GM21528 (cell line): Measurements from ENCODE around the gene NDUFV1.
"Not testable (repeated sequence)": the region's sequence is repeated elsewhere in the genome, so short reads cannot be mapped to it uniquely, and the experiment has no call there.

ENCODE experiments used
- ATAC-seq: cut with Tn5 transposase; IDR thresholded peaks from one replicate; pipeline ENCODE4 v1.9.1; 2021; ENCODE audit warnings: mild to moderate bottlenecking, moderate library complexity; ENCODE audit not compliant: unreplicated experiment, low FRiP score

Gene NDUFV1

GRCh38 chr11:67606492-67607295 is at the start of gene NDUFV1:
Gene NDUFV1 (plus strand): TSS chr11:67606936. CDS start chr11:67607005, 69 bp downstream.
- ATAC-seq: peak; percentile 79

GRCh38 chr11:67558084-67558772 is 48.5 kb upstream of the NDUFV1 start:
- ATAC-seq: no peak

DNA sequence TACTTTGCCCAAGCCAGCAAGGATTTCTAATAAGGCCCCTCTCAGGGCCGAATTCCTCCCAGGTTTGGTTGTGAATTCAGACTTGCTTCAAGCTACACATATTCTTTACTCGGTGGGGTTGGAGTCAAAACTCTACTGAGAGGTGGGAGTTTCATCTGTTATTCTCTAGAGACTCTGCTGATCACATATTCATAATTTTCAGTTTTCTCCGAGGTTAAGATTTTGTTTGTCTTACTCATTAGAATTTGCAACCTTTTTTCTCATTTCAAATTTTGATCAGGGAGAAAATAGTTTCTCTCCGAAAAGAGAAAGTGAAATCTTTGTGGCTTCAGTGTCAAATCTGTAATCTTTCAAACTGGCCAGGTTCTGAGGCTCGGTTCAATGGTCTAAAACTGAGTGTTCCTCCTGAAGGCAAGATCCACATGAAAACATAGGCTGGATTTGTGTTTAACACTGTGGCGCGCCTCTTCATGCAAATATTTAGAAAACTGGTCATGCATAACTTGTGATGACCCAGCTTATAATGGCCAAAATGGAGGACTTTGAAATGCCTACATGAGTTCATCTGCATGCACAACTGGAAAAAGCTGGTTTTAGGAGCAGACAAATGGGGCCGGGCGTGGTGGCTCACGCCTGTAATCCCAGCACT is 44.6 kb upstream of the NDUFV1 start:
- peak; percentile 49 for ATAC-seq

- no peak for ATAC-seq
Measured at GRCh38 chr11:67562963-67563704, 43.6 kb upstream of the NDUFV1 start.

DNA sequence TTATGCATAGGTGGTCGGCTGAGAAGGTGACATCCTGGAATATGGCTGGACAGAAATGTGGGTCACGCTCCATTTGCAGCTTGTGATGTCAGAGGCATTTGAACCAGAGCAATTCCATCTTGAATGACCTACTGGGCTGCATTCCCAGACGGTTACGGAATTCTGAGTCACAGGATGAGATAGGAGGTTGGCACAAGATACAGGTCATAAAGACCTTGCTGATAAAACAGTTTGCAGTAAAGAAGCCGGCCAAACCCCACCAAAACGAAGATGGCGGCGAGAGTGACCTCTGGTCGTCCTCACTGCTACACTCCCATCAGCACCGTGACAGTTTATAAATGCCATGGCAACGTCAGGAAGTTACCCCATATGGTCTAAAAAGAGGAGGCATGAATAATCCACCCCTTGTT is 43.0 kb upstream of the NDUFV1 start:
- not testable (repeated sequence) for ATAC-seq

DNA sequence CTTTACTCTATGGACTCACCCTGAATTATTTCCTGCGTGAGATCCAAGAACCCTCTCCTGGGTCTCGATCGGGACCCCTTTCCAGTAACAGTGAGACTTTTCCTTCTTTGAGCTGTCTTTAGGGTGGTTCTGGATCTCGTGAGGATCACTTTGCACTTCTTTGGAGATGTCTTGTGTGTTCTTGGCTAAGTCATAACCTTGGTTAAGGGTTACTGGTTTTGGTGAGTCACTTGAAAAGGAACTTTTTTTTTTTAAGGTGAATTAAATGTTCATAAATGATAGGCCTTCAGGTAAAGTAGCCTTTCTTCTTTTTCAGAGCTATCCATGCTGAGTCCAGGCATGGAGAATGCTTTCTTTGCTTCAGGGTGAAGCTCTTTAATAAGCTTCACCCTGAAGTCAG is 42.5 kb upstream of the NDUFV1 start:
- ATAC-seq: no peak

GRCh38 chr11:67571443-67571842 is 35.3 kb upstream of the NDUFV1 start:
- no peak for ATAC-seq

GRCh38 chr11:67572305-67572704 is 34.4 kb upstream of the NDUFV1 start:
- no peak for ATAC-seq

DNA sequence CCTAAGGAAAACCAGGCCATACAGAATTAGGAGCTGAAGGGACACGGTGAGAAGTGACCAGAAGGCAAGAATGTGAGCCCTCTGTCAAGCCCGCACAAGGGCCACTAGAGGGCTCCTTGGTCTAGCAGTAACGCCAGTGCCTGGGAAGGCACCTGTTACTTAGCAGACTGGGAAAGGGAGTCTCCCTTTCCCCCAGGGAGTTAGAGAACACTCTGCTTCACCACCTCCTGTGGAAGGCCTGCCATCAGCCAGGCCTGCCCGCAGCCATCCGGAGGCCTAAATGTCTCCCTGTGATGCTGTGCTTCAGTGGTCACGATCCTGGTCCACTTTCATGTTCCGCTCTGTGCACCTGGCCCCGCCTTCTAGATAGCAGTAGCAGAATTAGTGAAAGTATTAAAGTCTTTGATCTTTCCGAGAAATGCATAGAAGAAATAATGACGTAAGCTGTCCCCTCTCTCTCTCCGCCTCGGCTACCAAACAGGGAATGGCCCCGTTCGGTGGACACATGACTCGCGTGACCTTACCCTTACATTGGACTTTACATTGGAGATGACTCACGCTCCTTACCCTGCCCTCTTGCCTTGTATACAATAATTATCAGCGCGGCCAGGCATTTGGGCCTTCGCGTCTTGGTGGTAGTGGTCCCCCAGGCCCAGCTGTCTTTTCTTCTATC is 33.9 kb upstream of the NDUFV1 start:
- ATAC-seq: no peak

- ATAC-seq: no peak
Measured at GRCh38 chr11:67574938-67575337, 31.8 kb upstream of the NDUFV1 start.

DNA sequence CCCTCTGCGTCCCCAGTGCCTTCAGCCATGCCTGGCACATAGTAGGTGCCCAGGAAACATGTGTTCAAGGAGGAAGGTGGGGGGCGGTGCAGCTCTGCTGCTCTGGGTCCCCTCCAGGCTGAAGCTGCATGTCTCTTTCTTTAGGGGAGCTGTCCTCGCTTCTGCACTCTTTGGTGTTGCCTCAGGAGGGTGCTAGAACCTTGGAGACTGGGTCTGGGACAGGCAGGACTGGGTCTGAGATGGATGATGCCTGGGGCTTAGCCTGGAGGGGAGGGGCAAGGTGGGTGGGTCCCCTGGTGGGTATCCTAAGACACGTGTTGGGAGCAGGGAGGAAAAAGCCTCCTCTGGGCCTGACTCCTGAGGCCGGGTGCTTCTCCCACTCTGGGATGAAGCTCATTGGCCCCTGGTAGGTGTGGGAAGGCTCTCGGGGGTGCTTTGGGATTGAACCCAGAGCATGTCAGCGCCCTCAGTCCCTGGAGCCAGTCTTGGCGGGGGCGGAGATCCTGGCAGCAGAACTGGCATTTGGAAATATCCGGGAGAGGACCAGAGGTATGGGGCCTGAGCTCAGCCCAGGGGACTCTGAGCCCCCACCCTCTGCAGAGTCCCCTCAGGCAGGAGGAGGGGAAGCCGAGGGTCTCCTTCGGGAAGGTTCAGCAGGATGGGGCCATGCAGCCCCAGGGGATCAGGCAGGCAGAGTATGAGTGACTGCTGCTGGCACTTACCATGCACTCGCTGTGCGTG is 29.8 kb upstream of the NDUFV1 start:
- ATAC-seq: no peak

DNA sequence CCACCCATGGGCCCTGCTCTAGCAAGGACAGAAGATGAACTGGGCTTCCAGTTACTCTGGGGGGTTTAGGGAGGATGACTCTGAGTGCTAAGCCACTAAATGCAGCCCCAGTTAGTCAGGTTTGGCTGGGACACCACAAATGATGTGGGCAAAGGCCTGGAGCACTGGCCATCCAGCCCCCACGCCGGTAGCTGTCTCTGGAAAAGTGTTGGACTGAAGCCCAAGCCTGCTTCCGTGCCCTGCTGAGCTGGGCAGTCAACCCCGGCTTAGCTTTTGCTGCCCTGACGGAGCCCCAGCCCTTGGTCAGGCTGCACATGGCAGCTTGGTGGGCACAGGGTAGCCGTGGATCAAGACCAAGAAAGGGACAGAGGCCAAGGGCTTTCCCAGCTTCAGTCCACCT is 28.8 kb upstream of the NDUFV1 start:
- no peak for ATAC-seq

- ATAC-seq: no peak
Measured at GRCh38 chr11:67581469-67581868, 25.3 kb upstream of the NDUFV1 start.

DNA sequence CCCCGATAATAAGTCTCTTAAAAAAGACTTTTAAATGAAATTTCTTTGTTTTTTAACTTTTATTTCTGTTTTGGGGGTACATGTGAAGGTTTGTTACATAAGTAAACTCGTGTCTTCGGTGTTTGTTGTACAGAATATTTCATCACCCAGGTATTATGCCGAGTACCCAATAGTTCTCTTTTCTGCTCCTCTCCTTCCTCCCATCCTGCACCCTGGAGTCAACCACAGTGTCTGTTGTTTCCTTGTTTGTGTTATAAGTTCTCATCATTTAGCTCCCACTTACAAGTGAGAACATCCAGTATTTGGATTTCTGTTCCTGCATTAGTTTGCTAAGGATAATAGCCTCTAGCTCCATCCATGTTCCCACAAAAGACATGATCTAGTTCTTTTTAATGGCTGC is 24.7 kb upstream of the NDUFV1 start:
- no peak for ATAC-seq

GRCh38 chr11:67583247-67584204 is 23.2 kb upstream of the NDUFV1 start, which contains the start of gene GSTP1:
Gene GSTP1 (plus strand): TSS chr11:67583812. CDS start chr11:67583844, 32 bp downstream.
- ATAC-seq: peak; percentile 54

DNA sequence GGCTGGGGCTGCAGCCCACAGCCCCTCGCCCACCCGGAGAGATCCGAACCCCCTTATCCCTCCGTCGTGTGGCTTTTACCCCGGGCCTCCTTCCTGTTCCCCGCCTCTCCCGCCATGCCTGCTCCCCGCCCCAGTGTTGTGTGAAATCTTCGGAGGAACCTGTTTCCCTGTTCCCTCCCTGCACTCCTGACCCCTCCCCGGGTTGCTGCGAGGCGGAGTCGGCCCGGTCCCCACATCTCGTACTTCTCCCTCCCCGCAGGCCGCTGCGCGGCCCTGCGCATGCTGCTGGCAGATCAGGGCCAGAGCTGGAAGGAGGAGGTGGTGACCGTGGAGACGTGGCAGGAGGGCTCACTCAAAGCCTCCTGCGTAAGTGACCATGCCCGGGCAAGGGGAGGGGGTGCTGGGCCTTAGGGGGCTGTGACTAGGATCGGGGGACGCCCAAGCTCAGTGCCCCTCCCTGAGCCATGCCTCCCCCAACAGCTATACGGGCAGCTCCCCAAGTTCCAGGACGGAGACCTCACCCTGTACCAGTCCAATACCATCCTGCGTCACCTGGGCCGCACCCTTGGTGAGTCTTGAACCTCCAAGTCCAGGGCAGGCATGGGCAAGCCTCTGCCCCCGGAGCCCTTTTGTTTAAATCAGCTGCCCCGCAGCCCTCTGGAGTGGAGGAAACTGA is 22.4 kb upstream of the NDUFV1 start:
- ATAC-seq: peak; percentile 6
